Measurements from ENCODE around the gene TFCP2L1.

The TFCP2L1 gene

DNA sequence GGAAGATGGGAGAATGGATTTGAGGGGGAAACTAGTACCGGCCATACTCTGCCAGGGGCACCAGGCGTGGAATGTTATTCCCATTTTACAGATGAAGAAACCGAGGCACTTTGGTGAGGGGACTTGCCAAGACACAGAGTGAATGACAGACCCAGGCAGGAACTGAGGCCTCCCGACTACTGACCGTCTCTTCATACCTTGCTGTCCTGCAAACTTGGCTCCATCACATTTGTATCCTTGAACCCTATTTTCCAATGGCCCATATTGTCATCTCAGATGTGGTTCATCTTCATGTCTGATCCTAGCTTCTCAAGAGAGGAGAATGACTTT is 6.2 kb upstream of the TFCP2L1 start:
- Histone ChIP-seq H3K9me3 (ENCODE audit: control insufficient read depth, insufficient read depth, low read depth, low read length) (no peaks in the 10 kb centered on the region), H3K36me3 (ENCODE audit: control insufficient read depth in 2 of 2, insufficient read depth in 1 of 2, low read length in 2 of 2) (no peaks in the 10 kb centered on the region), H3K27ac (ENCODE audit: extremely low read depth, low read depth, low read length) (no peak overlapping the region), H3K4me3 (ENCODE audit: low read depth, low read length) (no peak overlapping the region), H3K4me1 (ENCODE audit: control insufficient read depth, insufficient read depth, low read length) (no peaks in the 10 kb centered on the region)
- CTCF ChIA-PET: no interaction called here
- POLR2A ChIA-PET: no interaction called here
- TF ChIP-seq ZBTB7A (tag by site-specific recombination; IDR thresholded peaks at IDR 0.05; ENCODE audit: low read depth) (no peak), HOXA7 (CRISPR knock-in tag; IDR thresholded peaks at IDR 0.05; ENCODE audit: borderline replicate concordance) (no peak), ZBTB48 (tag by site-specific recombination; IDR thresholded peaks at IDR 0.05) (no peak), ZBTB20 (tag by site-specific recombination; IDR thresholded peaks at IDR 0.05) (no peak), KLF8 (tag by site-specific recombination; IDR thresholded peaks at IDR 0.05) (no peak), ZNF433 (tag by site-specific recombination; IDR thresholded peaks at IDR 0.05; ENCODE audit: low read depth) (no peak), ZNF791 (tag by site-specific recombination; IDR thresholded peaks at IDR 0.05) (no peak), MYNN (tag by site-specific recombination; IDR thresholded peaks at IDR 0.05; ENCODE audit: borderline replicate concordance) (no peak), ZNF140 (tag by site-specific recombination; IDR thresholded peaks at IDR 0.05) (no peak), RBAK (tag by site-specific recombination; IDR thresholded peaks at IDR 0.05) (no peak), BCL11A (tag by site-specific recombination; IDR thresholded peaks at IDR 0.05; ENCODE audit: low read depth) (no peak), ZNF596 (tag by site-specific recombination; IDR thresholded peaks at IDR 0.05) (no peak)
- TF ChIP-seq, protein P1, sequence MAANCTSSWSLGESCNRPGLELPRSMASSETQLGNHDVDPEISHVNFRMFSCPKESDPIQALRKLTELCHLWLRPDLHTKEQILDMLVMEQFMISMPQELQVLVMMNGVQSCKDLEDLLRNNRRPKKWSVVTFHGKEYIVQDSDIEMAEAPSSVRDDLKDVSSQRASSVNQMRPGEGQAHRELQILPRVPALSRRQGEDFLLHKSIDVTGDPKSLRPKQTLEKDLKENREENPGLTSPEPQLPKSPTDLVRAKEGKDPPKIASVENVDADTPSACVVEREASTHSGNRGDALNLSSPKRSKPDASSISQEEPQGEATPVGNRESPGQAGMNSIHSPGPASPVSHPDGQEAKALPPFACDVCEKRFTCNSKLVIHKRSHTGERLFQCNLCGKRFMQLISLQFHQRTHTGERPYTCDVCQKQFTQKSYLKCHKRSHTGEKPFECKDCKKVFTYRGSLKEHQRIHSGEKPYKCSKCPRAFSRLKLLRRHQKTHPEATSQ (tag by site-specific recombination; IDR thresholded peaks at IDR 0.05): no peak
- TF ChIP-seq, protein P2, sequence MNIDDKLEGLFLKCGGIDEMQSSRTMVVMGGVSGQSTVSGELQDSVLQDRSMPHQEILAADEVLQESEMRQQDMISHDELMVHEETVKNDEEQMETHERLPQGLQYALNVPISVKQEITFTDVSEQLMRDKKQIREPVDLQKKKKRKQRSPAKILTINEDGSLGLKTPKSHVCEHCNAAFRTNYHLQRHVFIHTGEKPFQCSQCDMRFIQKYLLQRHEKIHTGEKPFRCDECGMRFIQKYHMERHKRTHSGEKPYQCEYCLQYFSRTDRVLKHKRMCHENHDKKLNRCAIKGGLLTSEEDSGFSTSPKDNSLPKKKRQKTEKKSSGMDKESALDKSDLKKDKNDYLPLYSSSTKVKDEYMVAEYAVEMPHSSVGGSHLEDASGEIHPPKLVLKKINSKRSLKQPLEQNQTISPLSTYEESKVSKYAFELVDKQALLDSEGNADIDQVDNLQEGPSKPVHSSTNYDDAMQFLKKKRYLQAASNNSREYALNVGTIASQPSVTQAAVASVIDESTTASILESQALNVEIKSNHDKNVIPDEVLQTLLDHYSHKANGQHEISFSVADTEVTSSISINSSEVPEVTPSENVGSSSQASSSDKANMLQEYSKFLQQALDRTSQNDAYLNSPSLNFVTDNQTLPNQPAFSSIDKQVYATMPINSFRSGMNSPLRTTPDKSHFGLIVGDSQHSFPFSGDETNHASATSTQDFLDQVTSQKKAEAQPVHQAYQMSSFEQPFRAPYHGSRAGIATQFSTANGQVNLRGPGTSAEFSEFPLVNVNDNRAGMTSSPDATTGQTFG (tag by site-specific recombination; IDR thresholded peaks at IDR 0.05; ENCODE audit: borderline replicate concordance): no peak

DNA sequence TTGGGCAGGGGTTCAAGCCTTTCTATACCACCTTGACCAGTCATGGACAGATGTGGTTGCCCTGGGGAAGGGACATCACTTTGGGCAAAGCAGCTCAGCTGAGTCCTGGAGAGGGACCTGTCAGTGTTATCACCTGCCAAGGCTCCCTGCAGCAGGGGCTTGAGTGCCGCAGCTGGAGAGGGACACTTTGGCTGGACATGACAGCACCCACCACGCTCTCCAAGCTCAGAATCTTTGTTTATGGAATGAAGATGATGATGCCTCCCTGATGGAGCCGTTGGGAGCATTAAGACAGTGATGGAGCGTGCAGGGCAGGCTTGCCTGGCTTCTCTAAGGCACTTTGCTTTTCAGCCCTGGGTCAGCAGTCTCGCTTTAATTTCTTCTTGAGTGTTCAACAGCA is 4.3 kb upstream of the TFCP2L1 start:
- ChIA-PET POLR2A (no interaction called here), CTCF (no interaction called here)
- H3K36me3 ChIP-seq (ENCODE audit: control insufficient read depth in 2 of 2, insufficient read depth in 1 of 2, low read length in 2 of 2): no peaks in the 10 kb centered on the region
- no peak overlapping the region for H3K27ac ChIP-seq (ENCODE audit: extremely low read depth, low read depth, low read length)
- H3K9me3 ChIP-seq (ENCODE audit: control insufficient read depth, insufficient read depth, low read depth, low read length): no peaks in the 10 kb centered on the region
- no peaks in the 10 kb centered on the region; the same call in 1 of the 2 replicates for H3K4me1 ChIP-seq (ENCODE audit: control insufficient read depth, insufficient read depth, low read length)
- TF ChIP-seq, protein P3, sequence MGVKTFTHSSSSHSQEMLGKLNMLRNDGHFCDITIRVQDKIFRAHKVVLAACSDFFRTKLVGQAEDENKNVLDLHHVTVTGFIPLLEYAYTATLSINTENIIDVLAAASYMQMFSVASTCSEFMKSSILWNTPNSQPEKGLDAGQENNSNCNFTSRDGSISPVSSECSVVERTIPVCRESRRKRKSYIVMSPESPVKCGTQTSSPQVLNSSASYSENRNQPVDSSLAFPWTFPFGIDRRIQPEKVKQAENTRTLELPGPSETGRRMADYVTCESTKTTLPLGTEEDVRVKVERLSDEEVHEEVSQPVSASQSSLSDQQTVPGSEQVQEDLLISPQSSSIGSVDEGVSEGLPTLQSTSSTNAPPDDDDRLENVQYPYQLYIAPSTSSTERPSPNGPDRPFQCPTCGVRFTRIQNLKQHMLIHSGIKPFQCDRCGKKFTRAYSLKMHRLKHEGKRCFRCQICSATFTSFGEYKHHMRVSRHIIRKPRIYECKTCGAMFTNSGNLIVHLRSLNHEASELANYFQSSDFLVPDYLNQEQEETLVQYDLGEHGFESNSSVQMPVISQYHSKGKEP (tag by site-specific recombination; IDR thresholded peaks at IDR 0.05): no peak
- TF ChIP-seq TCF7L2 (IDR thresholded peaks at IDR 0.05; ENCODE audit: borderline replicate concordance, low read depth, low read length) (no peak), SALL2 (tag by site-specific recombination; IDR thresholded peaks at IDR 0.05; ENCODE audit: borderline replicate concordance) (no peak), ZNF707 (tag by site-specific recombination; IDR thresholded peaks at IDR 0.05) (no peak), ZFHX2 (tag by site-specific recombination; conservative IDR thresholded peaks at IDR 0.05) (no peak), ZNF623 (tag by site-specific recombination; IDR thresholded peaks at IDR 0.05) (no peak), ZNF510 (tag by site-specific recombination; IDR thresholded peaks at IDR 0.05; ENCODE audit: insufficient replicate concordance) (no peak), ZNF121 (tag by site-specific recombination; IDR thresholded peaks at IDR 0.05) (no peak), ZNF549 (tag by site-specific recombination; IDR thresholded peaks at IDR 0.05) (no peak)
- TF ChIP-seq, protein P2 (tag by site-specific recombination; IDR thresholded peaks at IDR 0.05; ENCODE audit: borderline replicate concordance): no peak
- no peak overlapping the region for H3K4me3 ChIP-seq (ENCODE audit: low read depth, low read length)
